Esophagus (tissue), 2 donors: Measurements from ENCODE around the gene KHDC4. TPM values are rescaled to one million over a fixed set of nuclear protein-coding genes. Genes with fewer than 3 reads are reported as not detected.

Source experiments
- H3K27ac ChIP-seq, 2 donors: one replicate each; pipeline ENCODE4 v1.5.1; 2013; ENCODE audit warnings: low read depth in 2 of 2, mild to moderate bottlenecking in 2 of 2, inconsistent platforms in 1 of 2, low read length in 1 of 2, moderate library complexity in 1 of 2
- H3K27me3 ChIP-seq, 2 donors: one replicate each; pipeline ENCODE4 v1.6.1; 2013; ENCODE audit warnings: low read length in 2 of 2, control low read depth in 1 of 2, mild to moderate bottlenecking in 1 of 2; ENCODE audit not compliant: insufficient read depth in 2 of 2, control insufficient read depth in 1 of 2
- H3K36me3 ChIP-seq, 2 donors: one replicate each; pipeline ENCODE4 v1.6.1; 2013; ENCODE audit warnings: low read length in 1 of 2; ENCODE audit not compliant: control insufficient read depth in 2 of 2, insufficient read depth in 2 of 2
- H3K4me1 ChIP-seq, 2 donors: one replicate each; pipeline ENCODE4 v1.6.1; 2013; ENCODE audit warnings: low read length in 1 of 2; ENCODE audit not compliant: control insufficient read depth in 2 of 2, insufficient read depth in 2 of 2
- H3K4me3 ChIP-seq, 2 donors: one replicate each; pipeline ENCODE4 v1.5.1; 2013; ENCODE audit warnings: low read length in 2 of 2, mild to moderate bottlenecking in 2 of 2, low read depth in 1 of 2, moderate library complexity in 1 of 2
- H3K9me3 ChIP-seq, 2 donors: one replicate each; pipeline ENCODE4 v1.6.1; 2013; ENCODE audit warnings: mild to moderate bottlenecking in 2 of 2, low read depth in 1 of 2, low read length in 1 of 2, moderate library complexity in 1 of 2; ENCODE audit not compliant: control insufficient read depth in 2 of 2, insufficient read depth in 1 of 2
- WGBS, 2 donors: extraction: QIAGEN DNeasy Blood & Tissue Kit; methylation state at CpG; one replicate each; pipeline ENCODE4 v1.1.7; 2013; 5-methylcytosine and 5-hydroxymethylcytosine counted together
- polyA plus RNA-seq, 2 donors: library from polyadenylated mRNA; stranded (reverse); fragments of 200-250 nt; gene quantifications; one replicate each; pipeline ENCODE4 v1.2.3, GENCODE V29; 2013
- donor health status: healthy with polysubstance abuse.
- donor health status: Bipolar disorder and iron deficiency.

KHDC4 gene
- polyA plus RNA-seq, 2 donors, result 11.9 to 29.6 TPM

- Histone ChIP-seq H3K4me3 (no peak overlapping the region), H3K36me3 (no peaks in the 10 kb centered on the region), H3K9me3 (no peaks in the 10 kb centered on the region), H3K27ac (no peak overlapping the region), H3K4me1 (no peaks in the 10 kb centered on the region), H3K27me3 (no peaks in the 10 kb centered on the region)
- WGBS, 2 donors, result 72 to 81% methylated on average over 2 of the region's 2 CpGs
Observed at GRCh38 chr1:155882766-155883165, 51.4 kb downstream of the KHDC4 start.

- no peak overlapping the region for H3K4me3 ChIP-seq
- H3K36me3 ChIP-seq, result no peaks in the 10 kb centered on the region
- H3K27me3 ChIP-seq, result no peaks in the 10 kb centered on the region
- no peaks in the 10 kb centered on the region for H3K9me3 ChIP-seq
- no peaks in the 10 kb centered on the region for H3K4me1 ChIP-seq
- H3K27ac ChIP-seq, result no peak overlapping the region
Observed at GRCh38 chr1:155882235-155882634, 52.0 kb downstream of the KHDC4 start.

DNA sequence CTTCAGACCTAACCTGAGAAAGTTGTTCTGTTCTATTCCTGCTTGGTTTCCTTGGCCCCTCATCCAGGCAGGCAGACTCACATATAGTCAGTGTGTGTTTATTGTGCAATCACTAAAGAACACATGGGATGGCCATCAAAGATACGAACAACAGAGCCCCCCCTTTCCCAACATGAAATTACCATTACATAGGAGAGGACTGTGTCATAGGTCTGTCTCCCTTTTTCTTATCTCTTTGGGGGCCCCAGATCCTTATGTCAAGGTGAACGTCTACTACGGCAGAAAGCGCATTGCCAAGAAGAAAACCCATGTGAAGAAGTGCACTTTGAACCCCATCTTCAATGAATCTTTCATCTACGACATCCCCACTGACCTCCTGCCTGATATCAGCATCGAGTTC is 53.3 kb downstream of the KHDC4 start:
- WGBS, 2 donors, result 77 to 89% methylated on average over 6 of the region's 6 CpGs
- Histone ChIP-seq H3K9me3 (no peaks in the 10 kb centered on the region), H3K27ac (no peak overlapping the region), H3K36me3 (no peaks in the 10 kb centered on the region), H3K4me3 (no peak overlapping the region), H3K4me1 (no peaks in the 10 kb centered on the region), H3K27me3 (no peaks in the 10 kb centered on the region)

DNA sequence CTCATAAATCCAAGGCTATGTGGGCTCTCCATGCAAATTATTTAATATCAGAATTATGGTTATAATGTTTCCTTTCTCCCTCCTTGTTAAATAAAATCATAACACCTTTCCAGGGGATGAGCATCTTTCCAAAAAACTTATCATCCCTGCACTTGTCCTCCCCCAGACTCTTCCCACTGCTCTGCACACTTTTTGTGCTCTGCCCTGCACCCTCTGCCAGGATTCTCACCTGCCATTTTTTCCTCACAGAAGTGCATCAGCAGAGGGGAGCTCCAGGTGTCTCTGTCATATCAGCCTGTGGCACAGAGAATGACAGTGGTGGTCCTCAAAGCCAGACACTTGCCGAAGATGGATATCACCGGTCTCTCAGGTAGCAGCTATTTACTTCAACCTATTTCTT is 54.0 kb downstream of the KHDC4 start:
- H3K27ac ChIP-seq, result no peak overlapping the region
- H3K4me3 ChIP-seq, result no peak overlapping the region
- 94 to 100% methylated on average over 2 of the region's 2 CpGs for WGBS, 2 donors
- no peaks in the 10 kb centered on the region for H3K36me3 ChIP-seq
- H3K27me3 ChIP-seq, result no peaks in the 10 kb centered on the region
- H3K4me1 ChIP-seq, result no peaks in the 10 kb centered on the region
- no peaks in the 10 kb centered on the region for H3K9me3 ChIP-seq

DNA sequence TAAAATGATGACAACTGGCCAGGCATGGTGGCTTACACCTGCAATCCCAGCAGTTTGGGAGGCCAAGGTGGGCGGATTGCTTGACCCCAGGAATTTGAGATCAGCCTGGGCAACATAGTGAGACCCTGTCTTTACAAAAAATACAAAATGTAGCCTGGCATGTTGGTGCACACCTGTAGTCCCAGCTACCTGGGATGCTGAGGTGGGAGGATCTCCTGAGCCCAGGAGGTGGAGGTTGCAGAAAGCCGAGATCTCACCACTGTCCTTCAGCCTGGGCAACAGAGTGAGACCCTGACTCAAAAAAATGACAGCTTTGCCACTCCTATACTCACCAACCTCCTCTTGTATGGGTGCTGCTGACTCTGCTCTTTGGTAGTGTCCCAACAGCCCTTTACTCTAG is 56.3 kb downstream of the KHDC4 start:
- Histone ChIP-seq H3K4me1 (no peaks in the 10 kb centered on the region), H3K36me3 (no peaks in the 10 kb centered on the region), H3K27ac (no peak overlapping the region), H3K27me3 (no peaks in the 10 kb centered on the region), H3K4me3 (no peak overlapping the region), H3K9me3 (no peaks in the 10 kb centered on the region)
- WGBS, 2 donors, result 95 to 100% methylated on average over 2 of the region's 2 CpGs

DNA sequence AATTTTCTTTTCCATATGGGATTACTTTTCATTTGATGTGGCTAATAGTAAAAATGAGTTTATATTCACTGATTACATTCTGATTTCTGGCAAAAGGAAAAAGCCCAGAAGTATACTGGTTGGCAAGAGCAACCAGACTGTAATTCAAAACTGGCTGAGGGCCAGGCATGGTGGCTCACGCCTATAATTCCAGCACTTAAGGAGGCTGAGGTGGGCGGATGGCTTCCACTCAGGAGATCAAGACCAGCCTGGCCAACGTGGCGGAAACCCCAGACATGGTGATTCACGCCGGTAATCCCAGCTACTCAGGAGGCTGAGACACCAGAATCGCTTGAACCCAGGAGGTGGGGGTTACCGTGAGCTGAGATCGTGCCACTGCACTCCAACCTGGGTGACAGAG is 60.4 kb downstream of the KHDC4 start:
- Histone ChIP-seq H3K36me3 (no peaks in the 10 kb centered on the region), H3K27ac (no peak overlapping the region), H3K9me3 (no peaks in the 10 kb centered on the region), H3K4me1 (no peaks in the 10 kb centered on the region), H3K27me3 (no peaks in the 10 kb centered on the region), H3K4me3 (no peak overlapping the region)
- 53 to 70% methylated on average over 9 of the region's 9 CpGs for WGBS, 2 donors

DNA sequence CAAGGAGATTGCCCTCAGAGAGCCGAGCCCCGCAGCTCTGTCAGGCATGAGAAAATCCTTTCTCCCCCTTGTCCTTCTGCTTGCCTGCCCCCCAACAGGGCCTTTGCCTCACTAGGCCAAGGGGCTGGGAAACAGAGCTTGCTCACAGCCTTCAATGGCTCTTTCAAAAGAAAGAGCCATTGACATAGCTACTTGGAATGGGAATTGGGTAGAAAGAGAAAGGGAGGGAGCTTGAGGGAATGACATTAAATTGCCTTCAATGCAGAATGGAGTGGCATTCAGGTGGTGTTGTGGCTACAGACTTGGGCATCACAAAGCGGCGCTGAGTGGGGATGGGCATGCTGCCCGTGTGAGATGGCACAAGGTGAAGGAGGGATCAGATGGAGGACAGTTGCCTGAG is 61.7 kb downstream of the KHDC4 start:
- H3K36me3 ChIP-seq, result no peaks in the 10 kb centered on the region
- H3K9me3 ChIP-seq, result no peaks in the 10 kb centered on the region
- 91 to 95% methylated on average over 5 of the region's 5 CpGs for WGBS, 2 donors
- no peaks in the 10 kb centered on the region for H3K4me1 ChIP-seq
- no peak overlapping the region for H3K4me3 ChIP-seq
- no peak overlapping the region for H3K27ac ChIP-seq
- H3K27me3 ChIP-seq, result no peaks in the 10 kb centered on the region

DNA sequence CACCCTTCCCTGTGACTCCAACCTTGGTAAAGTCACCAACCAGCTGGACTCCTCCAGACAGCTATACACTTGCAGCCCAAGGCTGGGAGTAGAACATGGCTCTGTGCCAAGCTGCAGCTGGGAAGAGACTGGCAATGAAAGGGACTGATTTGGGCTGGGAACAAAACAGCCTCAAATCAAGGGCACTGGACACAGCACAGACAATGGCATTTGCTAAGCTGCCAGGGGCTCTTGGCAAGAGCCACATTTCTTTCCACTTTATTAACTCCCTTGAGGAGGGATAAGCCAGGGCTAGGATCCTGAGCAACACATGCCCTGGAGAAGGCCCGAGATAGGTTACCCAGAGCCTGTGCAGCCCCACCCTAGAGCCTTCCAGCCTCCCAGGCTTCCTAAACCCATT is 62.8 kb downstream of the KHDC4 start:
- Histone ChIP-seq H3K9me3 (no peaks in the 10 kb centered on the region), H3K27ac (no peak overlapping the region), H3K36me3 (no peaks in the 10 kb centered on the region), H3K4me1 (no peaks in the 10 kb centered on the region), H3K27me3 (no peaks in the 10 kb centered on the region), H3K4me3 (no peak overlapping the region)
- WGBS, 2 donors, result 27 to 64% methylated on average over 1 of the region's 1 CpG

DNA sequence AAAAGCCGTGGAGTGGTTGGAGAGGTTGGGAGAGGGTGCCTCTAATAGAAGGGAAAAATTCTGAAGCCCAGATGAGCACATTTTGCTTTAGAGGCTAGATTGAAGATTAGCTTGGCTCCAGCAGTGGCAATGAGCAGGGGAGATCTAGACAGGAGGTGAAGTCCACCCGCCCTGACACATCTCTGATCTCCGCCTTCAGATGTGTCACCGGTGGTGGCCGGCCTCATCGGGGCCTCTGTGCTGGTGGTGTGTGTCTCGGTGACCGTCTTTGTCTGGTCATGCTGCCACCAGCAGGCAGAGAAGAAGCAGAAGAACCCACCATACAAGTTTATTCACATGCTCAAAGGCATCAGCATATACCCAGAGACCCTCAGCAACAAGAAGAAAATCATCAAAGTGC is 66.4 kb downstream of the KHDC4 start:
- Histone ChIP-seq H3K27me3 (no peaks in the 10 kb centered on the region), H3K27ac (no peak overlapping the region), H3K9me3 (no peaks in the 10 kb centered on the region), H3K4me1 (no peaks in the 10 kb centered on the region), H3K36me3 (no peaks in the 10 kb centered on the region), H3K4me3 (no peak overlapping the region)
- 93 to 96% methylated on average over 8 of the region's 8 CpGs for WGBS, 2 donors

- Histone ChIP-seq H3K27me3 (no peaks in the 10 kb centered on the region), H3K27ac (no peak overlapping the region), H3K4me1 (peaks cover 0 to 2% of the 10 kb centered on the region in 2 donors), H3K36me3 (no peaks in the 10 kb centered on the region), H3K4me3 (no peak overlapping the region), H3K9me3 (no peaks in the 10 kb centered on the region)
Observed at GRCh38 chr1:155864393-155864792, 69.8 kb downstream of the KHDC4 start.
